Lung (tissue), 12 donors: ENCODE measurements around the gene ZSWIM8. TPM values are rescaled to one million over a fixed set of nuclear protein-coding genes. Genes with fewer than 3 reads are reported as not detected.

Source experiments
- ATAC-seq: fragments of 200-7000 bp; cut with Tn5 transposase; one replicate; pipeline ENCODE4 v1.9.1; 2020; ENCODE audit warnings: moderate number of reproducible peaks; ENCODE audit not compliant: insufficient read depth, low FRiP score
- DNase-seq, 3 donors: peaks; one replicate each; pipeline ENCODE4 v3.0.0-alpha.2; 2013 to 2017
- H3K27ac ChIP-seq, 2 donors: one replicate each; pipeline ENCODE4 v1.5.1; 2013; ENCODE audit warnings: mild to moderate bottlenecking in 2 of 2, moderate library complexity in 2 of 2, control low read depth in 1 of 2, inconsistent platforms in 1 of 2, low read depth in 1 of 2, low read length in 1 of 2
- H3K27me3 ChIP-seq, 3 donors: one replicate each; pipeline ENCODE4 v1.5.1; 2013; ENCODE audit warnings: low read length in 2 of 3; ENCODE audit not compliant: control insufficient read depth in 3 of 3, insufficient read depth in 3 of 3
- H3K36me3 ChIP-seq, 4 donors: one replicate each; pipeline ENCODE4 v1.5.1; 2013; ENCODE audit warnings: low read length in 4 of 4, mild to moderate bottlenecking in 1 of 4, moderate library complexity in 1 of 4; ENCODE audit not compliant: control insufficient read depth in 4 of 4, insufficient read depth in 4 of 4
- H3K4me1 ChIP-seq, 5 donors: one replicate each; pipeline ENCODE4 v1.5.1; 2013; ENCODE audit warnings: low read length in 5 of 5, mild to moderate bottlenecking in 2 of 5, moderate library complexity in 1 of 5; ENCODE audit not compliant: control insufficient read depth in 5 of 5, insufficient read depth in 5 of 5
- H3K4me3 ChIP-seq: one replicate; pipeline ENCODE4 v1.5.1; 2013; ENCODE audit warnings: mild to moderate bottlenecking, control low read depth, moderate library complexity
- H3K9ac ChIP-seq, 2 donors: one replicate each; pipeline ENCODE4 v1.5.1; 2013; ENCODE audit warnings: low read length in 2 of 2, control low read depth in 1 of 2; ENCODE audit not compliant: insufficient read depth in 1 of 2
- H3K9me3 ChIP-seq, 4 donors: one replicate each; pipeline ENCODE4 v1.5.1; 2013; ENCODE audit warnings: low read length in 3 of 4, mild to moderate bottlenecking in 1 of 4, moderate library complexity in 1 of 4; ENCODE audit not compliant: control insufficient read depth in 4 of 4, insufficient read depth in 3 of 4
- WGBS, 2 donors: extraction: QIAGEN DNeasy Blood & Tissue Kit; methylation state at CpG; one replicate each; pipeline ENCODE4 v1.1.7; 2013; 5-methylcytosine and 5-hydroxymethylcytosine counted together
- polyA plus RNA-seq, 2 donors: library from polyadenylated mRNA; stranded (reverse); fragments of 200-250 nt; gene quantifications; one replicate each; pipeline ENCODE4 v1.2.1, GENCODE V29; 2013
- total RNA-seq, 2 donors: library from RNA; depleted of rRNA in 1 of 2; stranded (reverse); fragments of >200 nt in 1 of 2; gene quantifications; one replicate each; pipeline ENCODE4 v1.2.1, GENCODE V29; 2014 to 2021
- TF ChIP-seq, protein P1 (sequence below): IDR thresholded peaks from 2 replicates; pipeline ENCODE4 v1.5.1; 2012; ENCODE audit warnings: mild to moderate bottlenecking; ENCODE audit errors: control extremely low read depth, extremely low read depth
- donor health status: control.
- donor health status: control.
- donor health status: Bipolar disorder and iron deficiency.
- donor health status: healthy.
- donor health status: DM: yes; HTN: yes; CAD: no.

Gene ZSWIM8
- total and polyA plus RNA-seq, 4 donors, result 70.3 to 113 (median 93.1) TPM

DNA sequence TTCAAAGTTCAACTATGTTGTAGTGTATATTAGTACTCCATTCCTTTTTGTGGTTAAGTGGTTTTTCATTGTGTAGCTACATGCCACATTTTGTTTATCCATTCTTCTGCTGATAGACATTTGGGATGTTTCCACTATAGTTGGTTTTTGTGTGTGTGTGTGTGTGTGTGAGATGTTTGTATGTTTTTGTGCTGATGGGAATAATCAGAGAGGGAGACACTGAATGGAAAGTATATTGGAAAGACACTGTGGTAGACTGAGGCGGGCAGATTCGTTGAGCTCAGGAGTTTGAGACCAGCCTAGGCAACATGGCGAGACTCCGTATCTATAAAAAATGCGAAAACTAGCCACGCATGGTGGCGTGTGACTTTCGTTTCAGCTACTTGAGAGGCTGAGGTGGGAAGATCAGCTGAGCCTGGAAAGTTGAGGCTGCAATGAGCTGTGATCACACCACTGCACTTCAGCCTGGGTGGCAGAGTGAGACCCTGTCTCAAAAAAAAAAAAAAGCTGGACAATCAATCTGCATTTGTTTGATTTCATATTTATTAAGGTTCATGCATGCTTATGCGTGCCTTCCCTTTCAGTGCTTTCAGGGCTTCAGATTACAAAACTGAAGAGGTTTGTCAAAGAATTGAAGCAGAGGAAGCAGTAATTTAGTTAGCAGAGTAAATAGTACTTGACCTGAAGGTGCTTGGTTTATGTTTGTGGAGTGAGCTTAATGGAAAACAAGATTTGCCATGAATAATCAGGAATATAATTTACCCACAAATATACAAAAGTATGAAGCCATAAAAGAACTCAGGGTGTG is 26.5 kb upstream of the ZSWIM8 start:
- Histone ChIP-seq H3K27me3 (no peaks in the 10 kb centered on the region), H3K9ac (no peak overlapping the region), H3K36me3 (peaks cover 34 to 43% (median 38%) of the 10 kb centered on the region in 4 donors), H3K27ac (peak overlapping the region in 1 of 2 donors; percentile 89), H3K9me3 (no peaks in the 10 kb centered on the region), H3K4me1 (peaks cover 0 to 12% (median 8%) of the 10 kb centered on the region in 5 donors), H3K4me3 (no peak overlapping the region)
- DNase-seq (peak in 1 of 3 donors; percentile 36), ATAC-seq (peak; percentile 44)
- 58 to 77% methylated on average over 9 of the region's 9 CpGs for WGBS, 2 donors
- TF ChIP-seq, protein P1, sequence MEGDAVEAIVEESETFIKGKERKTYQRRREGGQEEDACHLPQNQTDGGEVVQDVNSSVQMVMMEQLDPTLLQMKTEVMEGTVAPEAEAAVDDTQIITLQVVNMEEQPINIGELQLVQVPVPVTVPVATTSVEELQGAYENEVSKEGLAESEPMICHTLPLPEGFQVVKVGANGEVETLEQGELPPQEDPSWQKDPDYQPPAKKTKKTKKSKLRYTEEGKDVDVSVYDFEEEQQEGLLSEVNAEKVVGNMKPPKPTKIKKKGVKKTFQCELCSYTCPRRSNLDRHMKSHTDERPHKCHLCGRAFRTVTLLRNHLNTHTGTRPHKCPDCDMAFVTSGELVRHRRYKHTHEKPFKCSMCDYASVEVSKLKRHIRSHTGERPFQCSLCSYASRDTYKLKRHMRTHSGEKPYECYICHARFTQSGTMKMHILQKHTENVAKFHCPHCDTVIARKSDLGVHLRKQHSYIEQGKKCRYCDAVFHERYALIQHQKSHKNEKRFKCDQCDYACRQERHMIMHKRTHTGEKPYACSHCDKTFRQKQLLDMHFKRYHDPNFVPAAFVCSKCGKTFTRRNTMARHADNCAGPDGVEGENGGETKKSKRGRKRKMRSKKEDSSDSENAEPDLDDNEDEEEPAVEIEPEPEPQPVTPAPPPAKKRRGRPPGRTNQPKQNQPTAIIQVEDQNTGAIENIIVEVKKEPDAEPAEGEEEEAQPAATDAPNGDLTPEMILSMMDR, result no peak

DNA sequence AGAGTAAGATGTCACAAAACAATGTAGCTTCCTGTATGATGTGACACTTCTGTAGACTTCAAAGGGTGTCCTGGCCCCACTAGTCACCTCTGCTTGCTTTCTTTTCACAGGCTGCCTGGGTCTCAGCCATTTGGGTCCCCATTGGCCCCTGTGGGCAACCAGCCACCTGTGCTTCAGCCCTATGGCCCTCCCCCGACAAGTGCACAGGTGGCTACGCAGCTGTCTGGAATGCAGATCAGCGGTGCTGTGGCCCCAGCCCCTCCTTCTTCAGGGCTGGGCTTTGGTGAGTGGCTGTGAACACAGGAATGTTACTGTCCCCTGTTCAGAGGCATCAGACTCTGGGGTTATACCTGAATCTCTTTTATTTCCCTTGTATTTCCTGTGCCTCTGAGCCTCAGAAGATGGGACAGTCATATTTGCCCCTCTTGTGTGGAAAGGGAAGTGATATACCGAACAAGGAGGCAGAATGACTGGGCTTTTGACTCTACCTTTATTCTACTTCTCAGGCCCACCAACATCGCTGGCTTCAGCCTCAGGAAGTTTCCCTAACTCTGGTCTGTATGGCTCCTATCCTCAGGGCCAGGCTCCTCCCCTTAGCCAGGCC is 25.8 kb upstream of the ZSWIM8 start:
- DNase-seq (peak; percentile 37 to 77 (median 75)), ATAC-seq (peak; percentile 85)
- WGBS, 2 donors, result 63 to 80% methylated on average over 5 of the region's 5 CpGs
- peaks cover 0 to 12% (median 8%) of the 10 kb centered on the region in 5 donors for H3K4me1 ChIP-seq
- peaks cover 36 to 45% (median 41%) of the 10 kb centered on the region in 4 donors for H3K36me3 ChIP-seq
- H3K27me3 ChIP-seq, result no peaks in the 10 kb centered on the region
- H3K9ac ChIP-seq, result no peak overlapping the region
- H3K4me3 ChIP-seq, result no peak overlapping the region
- TF ChIP-seq, protein P1, result no peak
- H3K9me3 ChIP-seq, result no peaks in the 10 kb centered on the region
- peak overlapping the region in 1 of 2 donors; percentile 89 for H3K27ac ChIP-seq

DNA sequence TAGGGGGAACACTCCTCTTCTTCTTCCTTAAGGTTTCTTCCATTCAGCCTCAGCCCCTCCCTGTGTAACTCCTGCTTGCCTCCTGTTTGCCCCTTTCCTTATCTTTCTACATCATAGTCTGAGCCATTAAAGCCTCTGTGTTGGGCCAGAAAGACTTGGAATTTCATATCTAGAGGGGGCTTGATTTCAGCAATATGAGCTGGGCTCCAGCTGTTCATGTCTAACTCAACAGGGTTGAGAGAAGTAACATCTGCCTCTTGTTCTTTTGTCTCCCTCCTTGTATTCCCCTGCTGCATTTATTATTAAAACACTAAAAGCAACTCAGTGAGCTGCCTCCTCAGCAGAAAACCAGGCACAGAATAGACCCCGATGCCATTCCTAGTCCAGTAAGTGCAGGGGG is 23.6 kb upstream of the ZSWIM8 start:
- TF ChIP-seq, protein P1, result no peak
- DNase-seq (peak in 2 of 3 donors; percentile 31 to 54), ATAC-seq (no peak)
- H3K4me3 ChIP-seq, result no peak overlapping the region
- H3K36me3 ChIP-seq, result peaks cover 49 to 65% (median 62%) of the 10 kb centered on the region in 4 donors
- no peak overlapping the region for H3K9ac ChIP-seq
- no peaks in the 10 kb centered on the region for H3K27me3 ChIP-seq
- H3K27ac ChIP-seq, result no peak overlapping the region
- WGBS, 2 donors, result 82 to 89% methylated on average over 1 of the region's 1 CpG
- peaks cover 0 to 12% (median 8%) of the 10 kb centered on the region in 5 donors for H3K4me1 ChIP-seq
- peaks cover 0 to 1% (median 0%) of the 10 kb centered on the region in 4 donors for H3K9me3 ChIP-seq
